Activated naive CD4-positive, alpha-beta T cell treated with anti-CD3 and anti-CD28 coated beads, Interleukin-2, amount 10 ng/mL, durations not matched to agents 7 days and 5 days (primary cell): ENCODE results near the gene KRT71.

Source experiments
- CTCF ChIA-PET: fragments of 350-600 bp; sonication (Branson Sonifier 250); formaldehyde crosslinking; loops from one replicate; lab custom pipeline; 2021; ENCODE audit warnings: antibody characterized with exemption; lab: Charles Lee
- DNase-seq: peaks from one replicate; pipeline ENCODE4 v3.0.0-alpha.2; 2020
- H3K27ac Mint-ChIP-seq: one replicate; pipeline ENCODE4 v1.8.0; 2021; ENCODE audit warnings: mild to moderate bottlenecking, moderate library complexity, mixed read lengths
- H3K27me3 Mint-ChIP-seq: one replicate; pipeline ENCODE4 v1.8.0; 2021; ENCODE audit warnings: mild to moderate bottlenecking, mixed read lengths
- H3K36me3 Mint-ChIP-seq: one replicate; pipeline ENCODE4 v1.8.0; 2021; ENCODE audit warnings: mixed read lengths
- H3K4me1 Mint-ChIP-seq: one replicate; pipeline ENCODE4 v1.8.0; 2021; ENCODE audit warnings: mixed read lengths
- H3K4me3 Mint-ChIP-seq: one replicate; pipeline ENCODE4 v1.8.0; 2021; ENCODE audit warnings: mild to moderate bottlenecking, moderate library complexity, mixed read lengths
- H3K9me3 Mint-ChIP-seq: one replicate; pipeline ENCODE4 v1.8.0; 2021; ENCODE audit warnings: mixed read lengths

The KRT71 gene

DNA sequence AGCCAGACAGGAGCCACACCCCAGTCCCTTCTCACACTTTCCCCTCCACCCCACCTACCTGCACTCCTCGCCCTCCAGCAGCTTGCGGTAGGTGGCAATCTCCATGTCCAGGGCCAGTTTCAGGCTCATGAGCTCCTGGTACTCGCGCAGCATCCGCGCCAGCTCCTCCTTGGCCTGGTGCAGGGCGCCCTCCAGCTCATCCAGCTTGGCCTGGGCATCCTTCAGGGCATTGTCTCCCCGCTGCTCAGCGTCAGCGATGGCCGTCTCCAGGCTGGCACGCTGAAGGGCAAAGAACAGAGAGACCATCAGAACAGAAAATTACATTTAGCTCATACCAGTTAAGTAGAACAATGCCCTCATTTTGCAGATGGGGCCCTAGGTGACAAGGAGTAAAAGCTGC is 15.2 kb upstream of the KRT71 start:
- Mint-ChIP-seq H3K9me3 (no peaks in the 10 kb centered on the region), H3K27ac (no peak overlapping the region), H3K4me3 (no peak overlapping the region), H3K36me3 (no peaks in the 10 kb centered on the region), H3K4me1 (no peaks in the 10 kb centered on the region), H3K27me3 (peaks cover 41% of the 10 kb centered on the region)
- CTCF ChIA-PET: interaction anchor here (0.8 kb wide), 1 partner anchor 101 kb away, joined by 3 read pairs; no protein-coding TSS in a partner anchor
- DNase-seq: no peak

DNA sequence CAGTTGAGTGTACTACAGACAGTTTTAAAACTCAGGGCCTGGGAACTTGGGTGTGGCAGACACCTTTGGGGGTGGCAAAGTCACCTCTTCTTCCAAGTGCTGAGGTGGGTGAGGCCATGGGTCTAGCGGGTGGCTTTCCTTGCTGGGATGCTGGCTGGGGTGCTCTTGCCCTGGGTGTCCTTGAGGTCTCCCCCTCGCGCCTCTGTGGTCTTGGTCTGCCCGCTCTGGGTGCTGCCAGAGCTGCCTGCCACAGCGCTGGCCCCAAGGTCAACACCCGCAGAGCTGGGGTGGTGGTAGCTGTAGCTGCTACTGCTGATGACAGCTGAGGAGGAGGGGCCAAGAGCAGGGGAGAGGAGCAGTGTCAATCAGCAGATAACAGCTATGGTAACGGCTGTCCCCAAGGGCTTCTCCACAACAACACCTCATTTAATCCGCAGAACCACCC is 13.9 kb upstream of the KRT71 start:
- Mint-ChIP-seq H3K4me1 (no peaks in the 10 kb centered on the region), H3K27me3 (peaks cover 54% of the 10 kb centered on the region), H3K9me3 (no peaks in the 10 kb centered on the region), H3K36me3 (no peaks in the 10 kb centered on the region), H3K27ac (no peak overlapping the region), H3K4me3 (no peak overlapping the region)
- DNase-seq: no peak
- CTCF ChIA-PET: interaction anchor here (0.6 to 1.3 kb wide), 2 partner anchors 15 to 310 kb away, joined by 3 to 4 read pairs; no protein-coding TSS in a partner anchor

DNA sequence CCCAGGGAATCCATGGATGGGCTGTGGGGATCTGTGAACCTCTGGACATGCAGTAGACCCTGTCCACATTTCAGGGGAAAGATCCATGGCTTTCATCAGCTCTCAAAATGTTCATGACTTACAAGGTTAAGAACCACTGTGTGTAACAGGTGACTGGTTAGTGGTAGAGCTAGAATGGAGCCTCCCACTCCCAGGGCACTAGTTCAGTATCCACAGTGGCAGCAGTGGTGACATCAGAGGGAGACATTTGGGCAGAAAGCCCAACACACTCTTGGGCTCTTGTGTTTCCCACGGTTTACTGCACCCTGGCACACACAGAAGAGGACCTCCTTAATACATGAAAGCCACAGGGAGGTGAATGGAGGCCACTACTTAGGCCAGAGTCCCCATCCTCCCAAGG is 11.6 kb upstream of the KRT71 start:
- H3K27me3 Mint-ChIP-seq: peaks cover 69% of the 10 kb centered on the region

DNA sequence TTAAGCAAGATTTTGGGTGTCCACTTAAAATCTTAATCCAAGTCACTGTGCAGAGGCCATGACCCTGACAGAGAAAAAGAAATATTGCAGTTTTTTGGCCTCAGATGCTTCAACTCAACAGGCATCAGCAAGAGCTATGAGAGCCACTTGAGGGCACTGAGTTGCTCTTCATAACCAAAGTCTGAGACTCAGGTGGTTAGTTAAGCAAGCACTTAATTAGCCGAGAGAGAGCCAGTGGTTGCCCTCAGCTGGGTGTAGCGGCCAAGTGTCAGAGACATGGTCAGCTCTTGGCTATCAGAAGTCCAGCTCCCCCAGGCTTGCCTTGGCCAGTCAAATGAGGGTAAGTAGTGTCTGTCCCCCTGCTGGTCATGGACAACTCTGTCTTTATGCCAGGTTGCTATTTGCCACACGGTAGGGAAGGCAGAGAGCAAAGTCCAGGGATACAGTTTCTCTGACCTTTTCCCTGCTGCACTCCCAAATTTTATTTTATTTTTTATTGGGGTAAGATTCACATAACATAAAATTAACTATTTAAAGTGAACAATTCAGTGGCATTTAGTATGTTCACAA is 9.0 kb upstream of the KRT71 start:
- no peaks in the 10 kb centered on the region for H3K9me3 Mint-ChIP-seq
- peaks cover 3% of the 10 kb centered on the region for H3K4me1 Mint-ChIP-seq
- no peaks in the 10 kb centered on the region for H3K36me3 Mint-ChIP-seq
- no peak for DNase-seq
- CTCF ChIA-PET: interaction anchor here (0.9 to 1.7 kb wide), 3 partner anchors 23 to 318 kb away, joined by 3 to 4 read pairs (median 4); no protein-coding TSS in a partner anchor
- peaks cover 68% of the 10 kb centered on the region for H3K27me3 Mint-ChIP-seq
- no peak overlapping the region for H3K4me3 Mint-ChIP-seq
- no peak overlapping the region for H3K27ac Mint-ChIP-seq

More for the DNA sequence above, 11.6 kb upstream of the KRT71 start:
- Mint-ChIP-seq H3K4me3 (no peak overlapping the region), H3K9me3 (no peaks in the 10 kb centered on the region), H3K4me1 (no peaks in the 10 kb centered on the region), H3K27ac (no peak overlapping the region), H3K36me3 (no peaks in the 10 kb centered on the region)
- CTCF ChIA-PET: interaction anchor here (2.3 kb wide), 1 partner anchor 191 kb away, joined by 5 read pairs; no protein-coding TSS in a partner anchor
- DNase-seq: no peak

DNA sequence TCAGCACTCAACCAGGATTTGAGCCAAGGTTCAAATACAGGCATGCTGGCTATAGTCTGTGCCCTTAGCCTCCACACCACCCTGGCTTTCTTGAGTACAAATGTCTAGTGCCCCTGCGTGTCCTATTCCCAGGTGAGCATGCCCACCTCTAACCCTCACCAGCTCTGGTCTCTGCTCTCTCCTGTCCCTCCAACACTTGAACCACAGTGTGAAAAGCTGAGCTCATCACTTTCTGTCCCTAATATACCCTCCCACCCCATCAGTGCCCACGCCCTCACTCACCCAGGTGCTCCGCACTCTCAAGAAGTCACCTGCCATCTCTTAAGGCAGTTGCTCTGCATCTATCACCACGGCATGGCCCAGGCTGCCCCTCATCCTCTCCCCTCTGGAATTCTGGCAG is 7.0 kb upstream of the KRT71 start:
- Mint-ChIP-seq H3K4me3 (no peak overlapping the region), H3K4me1 (peaks cover 3% of the 10 kb centered on the region), H3K27ac (peak overlapping the region; percentile 25), H3K27me3 (peaks cover 61% of the 10 kb centered on the region), H3K9me3 (no peaks in the 10 kb centered on the region), H3K36me3 (no peaks in the 10 kb centered on the region)
- CTCF ChIA-PET: interaction anchor here (1.1 kb wide), 1 partner anchor 320 kb away, joined by 4 read pairs; no protein-coding TSS in a partner anchor
- DNase-seq: no peak

DNA sequence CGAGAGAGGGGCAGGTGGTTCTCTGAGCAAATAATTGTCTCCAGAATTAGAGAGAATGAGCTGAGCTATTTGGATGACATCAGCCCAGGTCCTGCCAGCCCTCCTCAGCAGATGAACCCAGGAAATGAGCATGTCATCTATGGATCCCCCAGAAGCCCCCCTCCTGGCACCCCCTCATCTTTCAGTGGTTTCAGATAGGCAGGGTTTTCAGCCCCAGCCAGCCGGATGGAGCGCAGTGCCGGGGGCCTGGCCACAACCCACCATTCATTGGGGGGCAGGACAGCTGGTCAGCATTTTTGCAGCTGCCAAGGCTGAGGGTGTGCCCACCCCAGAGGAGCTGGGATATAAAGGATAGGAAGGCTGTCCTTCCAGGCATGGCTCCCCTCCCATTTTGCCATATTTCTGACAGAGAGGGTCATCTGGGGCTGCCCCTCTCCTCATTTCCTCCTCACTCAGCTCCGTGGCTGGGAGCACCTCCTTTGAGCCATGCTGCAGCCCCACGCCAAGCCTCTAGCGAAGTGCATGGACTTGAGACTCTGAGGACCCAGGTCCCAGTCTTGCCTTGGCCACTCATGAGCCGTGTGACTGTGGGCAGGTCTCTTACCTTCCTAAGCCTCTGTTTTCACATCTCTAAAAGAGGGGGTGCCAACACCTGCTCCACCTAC is 6.0 kb upstream of the KRT71 start:
- Mint-ChIP-seq H3K27me3 (peaks cover 60% of the 10 kb centered on the region), H3K4me1 (peaks cover 3% of the 10 kb centered on the region), H3K9me3 (no peaks in the 10 kb centered on the region), H3K27ac (no peak overlapping the region), H3K36me3 (no peaks in the 10 kb centered on the region), H3K4me3 (no peak overlapping the region)
- DNase-seq: no peak
- CTCF ChIA-PET: no interaction called here

DNA sequence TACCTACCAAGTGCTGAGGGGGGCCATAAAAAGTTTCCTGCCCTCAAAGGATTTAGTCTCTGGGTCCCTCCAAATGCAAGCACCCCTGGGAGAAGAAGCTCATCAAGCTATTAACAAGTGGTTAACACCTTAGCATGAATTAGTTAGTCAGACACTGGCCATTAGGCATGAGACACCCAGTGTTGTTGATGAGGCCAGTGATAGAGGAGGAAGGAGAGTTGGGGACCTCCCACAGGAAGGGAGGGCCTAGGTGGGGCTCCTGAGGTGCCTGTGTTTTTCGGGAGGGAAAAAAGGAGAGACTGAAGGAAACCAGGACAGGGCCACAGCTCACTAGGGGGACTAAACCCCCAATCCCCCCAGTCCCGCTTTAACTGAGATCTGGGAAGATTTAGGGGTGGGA is 4.5 kb upstream of the KRT71 start:
- H3K4me1 Mint-ChIP-seq: peaks cover 3% of the 10 kb centered on the region
- H3K4me3 Mint-ChIP-seq: no peak overlapping the region
- no peaks in the 10 kb centered on the region for H3K36me3 Mint-ChIP-seq
- no peak overlapping the region for H3K27ac Mint-ChIP-seq
- no peaks in the 10 kb centered on the region for H3K9me3 Mint-ChIP-seq
- DNase-seq: no peak
- CTCF ChIA-PET: interaction anchor here (1.0 kb wide), 1 partner anchor 322 kb away, joined by 3 read pairs; no protein-coding TSS in a partner anchor
- peaks cover 59% of the 10 kb centered on the region for H3K27me3 Mint-ChIP-seq

DNA sequence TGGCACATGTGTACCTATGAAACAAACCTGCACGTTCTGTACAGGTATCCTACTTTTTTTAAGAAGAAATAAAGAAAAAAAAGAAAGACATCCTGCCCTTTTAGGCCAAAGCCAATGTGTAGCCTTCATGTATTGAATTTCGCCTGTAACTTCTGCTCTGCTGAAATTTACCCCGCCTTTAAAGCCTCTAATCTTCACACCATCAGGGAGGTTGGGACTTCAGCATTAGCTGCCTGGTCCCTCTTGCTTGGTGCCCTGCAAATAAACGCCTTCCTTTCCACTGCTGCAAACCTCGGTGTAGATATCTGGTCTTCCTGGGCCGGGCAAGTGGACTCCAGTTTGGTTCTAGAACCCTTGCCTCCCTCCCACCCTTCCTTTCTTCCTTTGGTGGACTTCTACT is 2.6 kb upstream of the KRT71 start:
- Mint-ChIP-seq H3K4me3 (no peak overlapping the region), H3K27ac (no peak overlapping the region), H3K9me3 (no peaks in the 10 kb centered on the region)

DNA sequence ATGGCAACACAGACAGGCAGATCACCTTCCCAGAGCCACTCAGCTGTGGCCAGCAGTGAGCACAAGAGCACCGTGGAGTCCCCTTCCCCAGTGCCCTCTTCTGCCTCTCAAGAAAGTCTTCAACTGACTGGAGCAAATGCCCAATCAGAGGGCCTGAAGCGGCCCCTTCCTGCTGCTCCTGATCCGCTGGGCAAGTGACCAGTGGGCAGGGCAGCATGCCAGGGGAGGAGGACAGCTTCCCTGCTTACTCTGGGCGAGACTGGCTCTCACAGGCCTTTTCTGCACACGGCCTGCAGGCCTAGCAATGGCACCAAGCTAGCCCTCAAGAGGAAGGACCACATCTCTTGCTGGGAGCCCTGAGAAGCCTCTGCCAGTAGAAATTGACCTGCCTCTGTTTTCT is 890 bp downstream of the KRT71 start:
- DNase-seq: no peak
- Mint-ChIP-seq H3K4me1 (no peaks in the 10 kb centered on the region), H3K9me3 (no peaks in the 10 kb centered on the region), H3K27ac (no peak overlapping the region), H3K4me3 (no peak overlapping the region), H3K27me3 (peaks cover 44% of the 10 kb centered on the region), H3K36me3 (no peaks in the 10 kb centered on the region)
- CTCF ChIA-PET: interaction anchor here (0.6 kb wide), 1 partner anchor 1099 kb away, joined by 3 read pairs; no protein-coding TSS in a partner anchor

More for the DNA sequence above, 2.6 kb upstream of the KRT71 start:
- DNase-seq: no peak
- CTCF ChIA-PET: no interaction called here
- Mint-ChIP-seq H3K36me3 (no peaks in the 10 kb centered on the region), H3K4me1 (peaks cover 3% of the 10 kb centered on the region), H3K27me3 (peaks cover 58% of the 10 kb centered on the region)

DNA sequence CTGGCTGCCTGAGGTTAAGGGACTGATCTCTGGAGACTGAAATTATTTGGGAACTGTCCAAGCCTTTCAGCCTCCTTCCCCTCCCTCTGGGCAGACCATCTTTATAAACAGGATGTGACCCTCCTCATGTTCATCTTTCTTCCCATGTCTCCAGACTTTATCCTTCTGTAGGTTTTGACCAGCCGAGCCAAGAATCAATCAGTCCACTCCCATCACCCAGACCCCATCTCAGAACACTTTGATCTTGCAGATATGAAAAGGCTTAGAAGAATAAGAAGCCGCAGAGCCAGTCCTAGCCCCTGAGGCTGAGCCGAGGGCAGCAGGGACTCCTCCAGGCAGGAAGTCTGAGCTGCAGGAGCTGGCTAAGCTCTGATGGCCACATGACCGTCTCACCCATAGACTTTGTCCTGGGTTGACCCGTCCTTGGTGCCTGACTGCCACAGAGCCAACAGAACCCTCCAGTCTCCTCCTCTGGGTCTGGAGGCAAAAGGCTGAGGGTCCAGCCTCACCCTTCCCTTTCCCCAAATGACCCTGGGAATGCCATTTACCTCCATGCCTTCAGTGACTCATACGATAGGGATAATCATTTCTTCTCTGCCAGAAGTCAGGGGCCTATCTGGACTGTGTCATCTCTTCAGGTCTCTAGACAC is 1.6 kb downstream of the KRT71 start:
- no peaks in the 10 kb centered on the region for H3K4me1 Mint-ChIP-seq
- no peak overlapping the region for H3K4me3 Mint-ChIP-seq
- H3K27me3 Mint-ChIP-seq: peaks cover 42% of the 10 kb centered on the region
- no peaks in the 10 kb centered on the region for H3K36me3 Mint-ChIP-seq
- H3K27ac Mint-ChIP-seq: no peak overlapping the region
- CTCF ChIA-PET: interaction anchor here (1.0 kb wide), 1 partner anchor 329 kb away, joined by 3 read pairs; no protein-coding TSS in a partner anchor
- no peak for DNase-seq
- no peaks in the 10 kb centered on the region for H3K9me3 Mint-ChIP-seq

DNA sequence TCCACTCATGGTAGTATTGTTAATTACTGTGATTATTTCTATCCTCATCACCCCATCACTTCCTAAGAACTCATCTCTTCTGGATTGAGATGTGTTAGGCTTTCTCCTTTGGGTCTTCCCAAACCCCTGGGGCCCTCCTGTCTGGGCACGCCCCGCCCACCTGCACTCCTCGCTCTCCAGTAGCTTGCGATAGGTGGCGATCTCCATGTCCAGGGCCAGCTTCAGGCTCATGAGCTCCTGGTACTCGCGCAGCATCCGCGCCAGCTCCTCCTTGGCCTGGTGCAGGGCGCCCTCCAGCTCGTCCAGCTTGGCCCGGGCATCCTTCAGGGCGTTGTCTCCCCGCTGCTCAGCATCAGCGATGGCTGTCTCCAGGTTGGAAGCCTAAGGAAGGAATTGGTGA is 6.8 kb downstream of the KRT71 start:
- Mint-ChIP-seq H3K4me1 (peaks cover 4% of the 10 kb centered on the region), H3K27ac (no peak overlapping the region), H3K4me3 (no peak overlapping the region), H3K9me3 (no peaks in the 10 kb centered on the region), H3K36me3 (no peaks in the 10 kb centered on the region), H3K27me3 (peaks cover 16% of the 10 kb centered on the region)
- CTCF ChIA-PET: interaction anchor here (1.4 kb wide), 1 partner anchor 391 kb away, joined by 4 read pairs; no protein-coding TSS in a partner anchor
- DNase-seq: no peak

DNA sequence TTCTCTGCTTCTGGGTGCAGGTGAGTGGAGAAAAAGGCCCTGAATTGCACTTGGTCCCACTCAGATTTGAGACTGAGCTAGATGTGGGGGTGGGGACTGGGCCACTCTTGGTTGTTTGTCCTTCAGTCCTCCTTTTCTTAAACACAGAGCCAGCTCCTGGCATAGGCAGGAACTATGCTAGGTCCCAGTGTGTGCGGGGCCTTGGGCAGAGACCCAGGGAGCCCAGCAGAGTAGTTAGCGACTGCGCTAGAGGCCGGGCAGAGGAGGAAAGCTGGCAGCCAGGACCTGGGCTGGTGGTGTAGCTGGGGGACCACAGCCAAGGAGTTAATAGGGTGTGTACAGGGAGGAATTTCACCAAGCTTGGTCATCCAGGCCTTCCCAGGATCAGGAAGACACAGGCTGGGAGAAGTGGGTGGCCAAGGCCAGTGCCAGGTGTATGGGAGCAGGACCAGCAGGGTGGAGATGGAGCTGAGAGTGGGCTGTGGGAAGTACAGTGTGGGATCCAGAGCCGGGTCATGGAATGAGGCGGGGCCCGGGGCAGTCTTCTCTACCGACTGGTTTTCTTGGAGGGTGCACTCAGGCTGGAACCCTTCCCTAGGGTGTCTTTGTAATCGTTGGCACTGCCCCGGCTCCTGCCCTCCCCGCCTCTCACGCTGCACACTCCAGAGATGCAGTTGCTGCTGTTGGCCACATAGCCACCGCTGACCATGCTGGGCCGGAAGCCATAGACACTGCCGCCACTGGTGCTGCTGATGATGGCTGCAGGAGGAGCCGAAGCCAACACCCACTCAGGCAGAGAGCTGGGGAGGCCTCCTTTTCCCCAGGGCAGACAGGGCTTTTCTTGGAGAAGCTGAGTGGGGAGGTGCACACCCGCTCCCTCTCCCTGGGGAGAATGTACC is 8.7 kb downstream of the KRT71 start:
- H3K4me1 Mint-ChIP-seq: peaks cover 4% of the 10 kb centered on the region
- no peaks in the 10 kb centered on the region for H3K36me3 Mint-ChIP-seq
- DNase-seq: no peak
- H3K4me3 Mint-ChIP-seq: no peak overlapping the region
- CTCF ChIA-PET: interaction anchor here (1.5 kb wide), 1 partner anchor 334 kb away, joined by 3 read pairs; no protein-coding TSS in a partner anchor
- H3K27ac Mint-ChIP-seq: no peak overlapping the region
- no peaks in the 10 kb centered on the region for H3K9me3 Mint-ChIP-seq
- peaks cover 17% of the 10 kb centered on the region for H3K27me3 Mint-ChIP-seq

DNA sequence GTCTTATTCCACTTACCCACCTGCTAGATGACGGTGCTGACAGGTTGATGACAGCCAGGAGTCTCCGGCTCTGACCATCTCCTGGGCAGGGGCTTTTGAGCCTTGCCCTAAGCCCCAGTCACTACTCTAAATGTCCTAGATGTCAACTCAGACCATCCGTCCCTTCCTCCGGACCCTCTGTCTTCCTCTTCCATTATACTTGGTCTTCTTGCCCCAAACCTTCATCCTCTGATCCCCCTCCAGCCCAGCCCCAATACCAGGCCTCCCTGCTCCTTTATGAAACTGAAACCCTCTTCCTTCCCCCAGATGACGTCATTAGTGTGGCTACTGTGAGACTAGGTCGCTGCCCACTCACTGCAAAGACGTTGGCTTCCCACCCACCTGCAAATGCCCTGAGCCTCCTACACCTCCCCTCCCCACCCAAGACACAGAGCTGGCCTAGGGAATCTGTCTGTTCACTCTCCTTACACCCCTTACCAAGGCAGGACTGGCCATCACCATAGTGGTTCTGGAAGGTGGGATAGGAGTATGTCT is 10.1 kb downstream of the KRT71 start:
- no peak overlapping the region for H3K4me3 Mint-ChIP-seq
- no peak overlapping the region for H3K27ac Mint-ChIP-seq
- H3K27me3 Mint-ChIP-seq: peaks cover 24% of the 10 kb centered on the region

More for the DNA sequence above, 10.1 kb downstream of the KRT71 start:
- CTCF ChIA-PET: no interaction called here
- H3K36me3 Mint-ChIP-seq: no peaks in the 10 kb centered on the region
- no peak for DNase-seq
- no peaks in the 10 kb centered on the region for H3K9me3 Mint-ChIP-seq
- peaks cover 4% of the 10 kb centered on the region for H3K4me1 Mint-ChIP-seq
